ENCODE measurements around the gene PTPRZ1.

The PTPRZ1 gene

GRCh38 chr7:122054393-122054792 lies 181.4 kb downstream of the PTPRZ1 start:
- Histone ChIP-seq H3K4me1 (ENCODE audit: insufficient read depth, poor library complexity, severe bottlenecking) (peaks cover 8% of the 10 kb centered on the region), H3K9me3 (ENCODE audit: severe bottlenecking) (no peaks in the 10 kb centered on the region), H3K36me3 (ENCODE audit: low read depth) (no peaks in the 10 kb centered on the region), H3K27ac (ENCODE audit: poor library complexity, severe bottlenecking) (no peak overlapping the region), H3K27me3 (ENCODE audit: insufficient read depth, poor library complexity, severe bottlenecking) (no peaks in the 10 kb centered on the region), H3K4me3 (ENCODE audit: severe bottlenecking) (no peak overlapping the region)
- TF ChIP-seq CTCF (IDR thresholded peaks at IDR 0.05; ENCODE audit: poor library complexity, severe bottlenecking), result no peak
- ATAC-seq (ENCODE audit: low read depth) (no peak), DNase-seq (ENCODE audit: low spot score) (no peak)

GRCh38 chr7:122055073-122055472 lies 182.1 kb downstream of the PTPRZ1 start:
- no peak for TF ChIP-seq CTCF (IDR thresholded peaks at IDR 0.05; ENCODE audit: poor library complexity, severe bottlenecking)
- no peak for ATAC-seq (ENCODE audit: low read depth)
- no peaks in the 10 kb centered on the region for H3K9me3 ChIP-seq (ENCODE audit: severe bottlenecking)
- no peaks in the 10 kb centered on the region for H3K27me3 ChIP-seq (ENCODE audit: insufficient read depth, poor library complexity, severe bottlenecking)
- peaks cover 8% of the 10 kb centered on the region for H3K4me1 ChIP-seq (ENCODE audit: insufficient read depth, poor library complexity, severe bottlenecking)
- H3K4me3 ChIP-seq (ENCODE audit: severe bottlenecking), result no peak overlapping the region
- no peaks in the 10 kb centered on the region for H3K36me3 ChIP-seq (ENCODE audit: low read depth)
- no peak overlapping the region for H3K27ac ChIP-seq (ENCODE audit: poor library complexity, severe bottlenecking)
- DNase-seq (ENCODE audit: low spot score), result no peak

- Histone ChIP-seq H3K4me3 (ENCODE audit: severe bottlenecking) (no peak overlapping the region), H3K27me3 (ENCODE audit: insufficient read depth, poor library complexity, severe bottlenecking) (no peaks in the 10 kb centered on the region), H3K27ac (ENCODE audit: poor library complexity, severe bottlenecking) (no peak overlapping the region), H3K36me3 (ENCODE audit: low read depth) (no peaks in the 10 kb centered on the region), H3K9me3 (ENCODE audit: severe bottlenecking) (no peaks in the 10 kb centered on the region), H3K4me1 (ENCODE audit: insufficient read depth, poor library complexity, severe bottlenecking) (peaks cover 8% of the 10 kb centered on the region)
- no peak for ATAC-seq (ENCODE audit: low read depth)
- no peak for TF ChIP-seq CTCF (IDR thresholded peaks at IDR 0.05; ENCODE audit: poor library complexity, severe bottlenecking)
- DNase-seq (ENCODE audit: low spot score), result no peak
These were observed 184.0 kb downstream of the PTPRZ1 start for GRCh38 chr7:122056977-122057376.

GRCh38 chr7:122059542-122059941 lies 186.6 kb downstream of the PTPRZ1 start:
- ATAC-seq (ENCODE audit: low read depth) (no peak), DNase-seq (ENCODE audit: low spot score) (no peak)
- no peak overlapping the region for H3K27ac ChIP-seq (ENCODE audit: poor library complexity, severe bottlenecking)
- no peaks in the 10 kb centered on the region for H3K36me3 ChIP-seq (ENCODE audit: low read depth)
- no peaks in the 10 kb centered on the region for H3K9me3 ChIP-seq (ENCODE audit: severe bottlenecking)
- no peaks in the 10 kb centered on the region for H3K27me3 ChIP-seq (ENCODE audit: insufficient read depth, poor library complexity, severe bottlenecking)
- H3K4me3 ChIP-seq (ENCODE audit: severe bottlenecking), result no peak overlapping the region
- H3K4me1 ChIP-seq (ENCODE audit: insufficient read depth, poor library complexity, severe bottlenecking), result peaks cover 7% of the 10 kb centered on the region
- no peak for TF ChIP-seq CTCF (IDR thresholded peaks at IDR 0.05; ENCODE audit: poor library complexity, severe bottlenecking)

GRCh38 chr7:122063146-122063545 lies 190.2 kb downstream of the PTPRZ1 start:
- H3K4me3 ChIP-seq (ENCODE audit: severe bottlenecking), result no peak overlapping the region
- no peak overlapping the region for H3K27ac ChIP-seq (ENCODE audit: poor library complexity, severe bottlenecking)
- ATAC-seq (ENCODE audit: low read depth), result no peak

More at GRCh38 chr7:122063146-122063545, 190.2 kb downstream of the PTPRZ1 start:
- no peak for TF ChIP-seq CTCF (IDR thresholded peaks at IDR 0.05; ENCODE audit: poor library complexity, severe bottlenecking)
- H3K36me3 ChIP-seq (ENCODE audit: low read depth), result no peaks in the 10 kb centered on the region
- no peaks in the 10 kb centered on the region for H3K4me1 ChIP-seq (ENCODE audit: insufficient read depth, poor library complexity, severe bottlenecking)
- DNase-seq (ENCODE audit: low spot score), result no peak
- H3K9me3 ChIP-seq (ENCODE audit: severe bottlenecking), result no peaks in the 10 kb centered on the region
- no peaks in the 10 kb centered on the region for H3K27me3 ChIP-seq (ENCODE audit: insufficient read depth, poor library complexity, severe bottlenecking)

All from RWPE2 (cell line).